NCI-H146 treated with DMSO at 0.1 percent for 48 hours (cell line): ENCODE data around the gene ANKIB1.
A peak's percentile ranks its signal among the peaks of the same experiment; 100 is the strongest.
"Not testable (repeated sequence)": the region's sequence is repeated elsewhere in the genome, so short reads cannot be mapped to it uniquely, and the experiment has no call there.

Source experiments
- DNase-seq: peaks from one replicate; lab custom pipeline; 2025; ENCODE audit not compliant: unreplicated experiment; lab: John Stamatoyannopoulos, UW

The ANKIB1 gene, protein sequence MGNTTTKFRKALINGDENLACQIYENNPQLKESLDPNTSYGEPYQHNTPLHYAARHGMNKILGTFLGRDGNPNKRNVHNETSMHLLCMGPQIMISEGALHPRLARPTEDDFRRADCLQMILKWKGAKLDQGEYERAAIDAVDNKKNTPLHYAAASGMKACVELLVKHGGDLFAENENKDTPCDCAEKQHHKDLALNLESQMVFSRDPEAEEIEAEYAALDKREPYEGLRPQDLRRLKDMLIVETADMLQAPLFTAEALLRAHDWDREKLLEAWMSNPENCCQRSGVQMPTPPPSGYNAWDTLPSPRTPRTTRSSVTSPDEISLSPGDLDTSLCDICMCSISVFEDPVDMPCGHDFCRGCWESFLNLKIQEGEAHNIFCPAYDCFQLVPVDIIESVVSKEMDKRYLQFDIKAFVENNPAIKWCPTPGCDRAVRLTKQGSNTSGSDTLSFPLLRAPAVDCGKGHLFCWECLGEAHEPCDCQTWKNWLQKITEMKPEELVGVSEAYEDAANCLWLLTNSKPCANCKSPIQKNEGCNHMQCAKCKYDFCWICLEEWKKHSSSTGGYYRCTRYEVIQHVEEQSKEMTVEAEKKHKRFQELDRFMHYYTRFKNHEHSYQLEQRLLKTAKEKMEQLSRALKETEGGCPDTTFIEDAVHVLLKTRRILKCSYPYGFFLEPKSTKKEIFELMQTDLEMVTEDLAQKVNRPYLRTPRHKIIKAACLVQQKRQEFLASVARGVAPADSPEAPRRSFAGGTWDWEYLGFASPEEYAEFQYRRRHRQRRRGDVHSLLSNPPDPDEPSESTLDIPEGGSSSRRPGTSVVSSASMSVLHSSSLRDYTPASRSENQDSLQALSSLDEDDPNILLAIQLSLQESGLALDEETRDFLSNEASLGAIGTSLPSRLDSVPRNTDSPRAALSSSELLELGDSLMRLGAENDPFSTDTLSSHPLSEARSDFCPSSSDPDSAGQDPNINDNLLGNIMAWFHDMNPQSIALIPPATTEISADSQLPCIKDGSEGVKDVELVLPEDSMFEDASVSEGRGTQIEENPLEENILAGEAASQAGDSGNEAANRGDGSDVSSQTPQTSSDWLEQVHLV

DNA sequence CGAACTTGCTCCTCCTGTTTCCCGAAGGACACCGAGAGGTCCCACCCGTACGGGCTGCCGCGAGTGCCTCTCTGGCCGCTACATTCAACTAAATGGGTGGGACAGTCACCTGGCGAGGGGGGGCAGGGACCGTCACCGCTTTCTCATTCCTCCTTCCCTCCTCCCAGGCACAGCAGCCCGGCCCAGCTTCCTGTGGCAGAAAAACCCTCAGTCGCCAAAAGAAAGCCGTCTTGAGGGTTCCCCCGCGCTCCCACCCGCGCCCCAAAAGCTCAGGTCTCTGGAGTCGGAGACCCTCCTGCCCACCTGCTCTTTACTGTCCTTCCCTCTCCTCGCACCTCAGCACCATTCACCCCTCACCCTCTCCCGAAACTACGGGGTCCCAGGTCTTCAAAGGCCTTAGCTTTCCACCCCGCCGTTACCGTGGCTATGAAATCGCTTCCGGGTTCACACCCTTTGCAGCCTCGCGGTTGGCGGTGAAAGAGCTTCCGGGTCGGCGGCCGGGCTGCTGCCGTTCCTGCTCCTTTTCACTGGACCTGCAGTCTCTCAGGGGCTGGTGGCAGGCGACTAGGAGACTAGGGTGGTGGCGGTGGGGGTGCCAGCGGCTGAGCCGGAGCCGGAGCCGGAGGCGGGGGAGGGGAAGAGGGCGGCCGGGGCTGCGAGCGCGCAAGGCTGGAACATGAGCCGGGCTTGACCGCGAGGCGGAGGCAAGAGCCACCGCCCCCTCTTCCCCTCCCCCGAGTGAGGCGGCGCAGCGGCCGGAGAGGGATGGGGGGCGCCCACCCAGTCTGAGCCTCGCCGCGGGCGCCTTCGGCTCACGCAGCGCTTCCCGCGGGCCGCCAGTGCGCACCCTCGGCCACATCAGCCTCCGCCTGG is at the start of gene ANKIB1, which contains the start of gene KRIT1:
TSS of gene ANKIB1 (plus strand) at position 488 of the 873 bp plus-strand sequence. CDS start 49,005 bp downstream, outside the sequence.
TSS of gene KRIT1 (minus strand) at position 428 of the 873 bp plus-strand sequence. CDS start 3,779 bp downstream, outside the sequence.
- DNase-seq = peak; percentile 81

DNA sequence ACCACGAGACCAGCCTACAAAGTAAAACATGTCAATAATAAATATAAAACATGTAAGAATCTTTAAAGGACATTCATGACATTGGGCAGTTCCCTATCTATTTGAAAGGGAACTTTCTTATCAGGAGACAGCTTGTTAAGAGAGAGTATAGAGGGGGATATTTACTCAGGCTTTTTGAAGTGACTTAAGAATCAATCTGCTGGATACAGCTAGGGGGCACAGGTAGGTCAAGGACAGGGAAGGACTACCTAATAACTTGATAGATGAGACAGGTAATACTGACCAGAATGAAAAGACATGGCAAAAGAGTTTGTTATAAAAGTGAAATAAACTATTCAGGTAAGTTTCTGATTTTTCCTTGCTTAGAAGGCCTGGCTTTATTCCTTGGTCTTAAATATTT is 45.0 kb upstream of the ANKIB1 start:
- no peak for DNase-seq

DNA sequence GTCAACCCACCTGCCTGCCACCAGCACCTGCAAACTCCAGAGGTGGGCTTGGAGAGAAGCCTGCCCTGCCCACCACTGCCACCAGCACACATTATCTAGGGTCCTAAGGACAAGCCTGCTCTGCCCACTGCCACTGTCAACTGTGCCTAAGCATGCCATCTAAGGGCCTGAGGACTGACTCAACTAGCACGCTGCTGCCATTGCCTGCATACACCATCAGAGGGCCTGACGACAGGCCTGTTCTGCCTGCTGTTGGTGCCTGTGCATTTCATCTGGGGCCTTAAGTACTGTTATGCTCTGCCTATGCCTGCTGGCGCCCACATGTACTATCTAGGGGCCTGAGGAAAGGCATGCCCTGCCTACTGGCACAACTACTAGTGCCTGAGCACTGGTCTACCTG is 39.8 kb upstream of the ANKIB1 start:
- DNase-seq = no peak

DNA sequence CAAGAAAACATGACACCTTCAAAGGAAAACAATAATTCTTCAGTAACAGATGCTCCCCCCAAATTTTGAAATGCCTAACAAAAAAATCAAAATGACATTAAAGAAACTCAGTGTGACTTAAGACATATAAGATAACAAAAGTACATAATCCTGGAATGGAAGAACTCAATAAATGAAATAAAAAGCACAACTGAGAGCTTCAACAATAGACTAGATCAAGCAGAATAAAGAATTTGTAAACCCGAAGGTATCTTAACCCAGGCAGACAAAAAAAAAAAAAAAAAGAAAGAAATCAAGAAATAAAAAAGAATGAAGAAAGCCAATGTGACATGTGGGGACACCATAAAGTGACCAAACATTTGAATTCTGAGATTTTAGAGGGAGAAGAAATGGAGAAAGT is 39.1 kb upstream of the ANKIB1 start:
- no peak for DNase-seq

DNA sequence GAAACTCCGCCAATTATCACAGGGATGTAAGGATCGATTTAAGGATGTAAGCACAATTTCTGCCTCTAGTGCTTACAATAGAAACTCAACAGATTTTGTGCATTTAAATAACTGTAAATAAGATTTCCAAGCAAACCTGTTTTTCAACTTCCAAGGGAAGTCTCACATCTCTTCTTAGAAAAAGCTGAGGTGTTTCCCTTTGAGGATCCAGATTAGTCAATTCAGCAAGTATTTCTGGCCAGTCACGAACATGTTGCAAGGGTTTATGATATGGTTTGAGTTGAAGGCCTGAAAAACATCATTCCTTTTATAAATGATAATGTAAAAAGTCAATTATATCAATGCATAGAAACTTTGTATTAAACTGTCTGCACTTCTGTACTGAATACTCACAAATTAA is 24.0 kb upstream of the ANKIB1 start:
- DNase-seq = no peak

DNA sequence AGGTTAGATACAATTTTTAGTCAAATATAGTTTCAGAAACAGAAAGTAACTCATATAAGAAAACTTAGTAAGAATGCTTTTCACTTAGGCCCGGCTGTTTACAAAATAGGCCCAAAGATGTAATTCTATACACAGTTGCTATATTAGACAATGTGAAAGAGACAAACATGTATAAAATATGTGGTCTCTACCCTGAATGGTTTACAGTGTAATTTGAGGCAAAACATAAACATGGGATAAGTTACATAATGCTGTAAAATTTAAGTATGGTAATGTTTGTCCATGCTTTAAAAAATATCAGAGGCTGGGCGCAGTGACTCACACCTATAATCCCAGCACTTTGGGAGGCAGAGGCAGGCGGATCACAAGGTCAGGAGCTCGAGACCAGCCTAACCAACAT is 18.8 kb upstream of the ANKIB1 start:
- no peak for DNase-seq

DNA sequence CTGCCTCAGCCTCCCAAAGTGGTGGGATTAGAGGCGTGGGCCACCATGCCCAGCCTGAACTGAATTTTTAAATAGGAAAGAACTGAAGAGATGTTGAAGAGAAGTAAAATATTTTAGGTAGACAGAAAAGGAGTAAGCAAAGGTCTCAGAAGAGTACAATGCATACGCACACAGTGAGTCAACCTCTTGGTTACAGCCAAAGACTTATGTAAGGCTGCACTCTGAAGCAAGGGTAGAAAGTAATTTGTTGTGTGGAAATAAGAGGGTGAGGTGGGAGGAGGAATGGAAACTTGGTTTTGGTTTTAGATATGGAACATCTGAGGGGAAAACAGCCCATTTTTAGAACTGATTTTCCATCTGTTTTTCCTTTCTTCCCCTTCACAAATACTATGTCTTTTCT is 17.7 kb upstream of the ANKIB1 start:
- DNase-seq = no peak

DNA sequence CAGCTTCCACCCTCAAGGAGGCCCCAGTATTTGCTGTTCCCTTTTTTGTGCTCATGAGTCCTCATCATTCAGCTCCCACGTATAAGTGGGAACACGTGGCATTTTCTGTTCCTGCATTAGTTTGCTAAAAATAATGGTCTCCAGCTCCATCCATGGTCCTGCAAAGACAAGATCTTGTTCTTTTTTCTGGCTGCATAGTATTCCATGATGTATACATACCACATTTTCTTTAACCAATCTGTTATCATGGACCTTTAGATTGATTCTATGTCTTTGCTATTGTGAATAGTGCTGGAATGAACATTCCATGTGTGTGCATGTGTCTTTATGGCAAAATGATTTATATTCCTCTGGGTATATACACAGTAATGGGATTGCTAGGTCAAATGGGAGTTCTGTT is 17.0 kb upstream of the ANKIB1 start:
- DNase-seq = no peak

DNA sequence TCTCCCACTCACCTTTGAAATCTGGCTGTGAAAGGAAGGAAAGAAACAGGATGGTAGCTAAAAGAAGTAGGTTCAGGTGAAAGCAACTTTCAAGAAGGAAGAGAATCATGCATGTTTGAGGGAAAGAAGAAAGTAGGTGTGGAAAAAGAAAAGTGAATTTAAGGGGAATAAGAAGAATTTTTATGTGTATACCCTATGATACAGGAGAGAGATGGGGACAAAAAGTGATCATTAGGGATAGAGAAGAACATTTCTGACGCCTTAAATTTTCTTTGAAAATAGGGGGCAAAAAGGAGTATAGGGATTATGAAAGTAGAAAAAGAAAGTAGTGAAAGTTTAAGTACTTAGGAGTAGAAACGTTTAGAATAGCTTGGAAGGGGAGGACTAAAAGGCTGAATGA is 15.2 kb upstream of the ANKIB1 start:
- no peak for DNase-seq

DNA sequence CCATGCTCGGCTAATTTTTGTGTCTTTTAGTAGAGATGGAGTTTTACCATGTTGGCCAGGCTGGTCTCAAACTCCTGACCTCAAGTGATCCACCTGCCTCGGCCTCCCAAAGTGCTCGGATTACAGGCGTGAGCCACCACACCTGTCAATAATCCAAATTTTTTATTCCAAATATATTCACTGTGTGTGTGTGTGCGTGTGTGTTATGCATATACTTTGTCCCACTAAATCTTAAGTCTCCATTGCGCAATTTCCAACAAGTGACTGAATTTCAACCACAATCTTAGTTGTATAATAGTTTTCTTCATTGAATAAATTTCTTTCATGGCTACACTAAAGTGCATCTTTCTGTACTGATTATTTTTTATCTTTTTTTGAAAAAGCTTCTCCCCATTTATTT is 2.8 kb upstream of the ANKIB1 start:
- no peak for DNase-seq

DNA sequence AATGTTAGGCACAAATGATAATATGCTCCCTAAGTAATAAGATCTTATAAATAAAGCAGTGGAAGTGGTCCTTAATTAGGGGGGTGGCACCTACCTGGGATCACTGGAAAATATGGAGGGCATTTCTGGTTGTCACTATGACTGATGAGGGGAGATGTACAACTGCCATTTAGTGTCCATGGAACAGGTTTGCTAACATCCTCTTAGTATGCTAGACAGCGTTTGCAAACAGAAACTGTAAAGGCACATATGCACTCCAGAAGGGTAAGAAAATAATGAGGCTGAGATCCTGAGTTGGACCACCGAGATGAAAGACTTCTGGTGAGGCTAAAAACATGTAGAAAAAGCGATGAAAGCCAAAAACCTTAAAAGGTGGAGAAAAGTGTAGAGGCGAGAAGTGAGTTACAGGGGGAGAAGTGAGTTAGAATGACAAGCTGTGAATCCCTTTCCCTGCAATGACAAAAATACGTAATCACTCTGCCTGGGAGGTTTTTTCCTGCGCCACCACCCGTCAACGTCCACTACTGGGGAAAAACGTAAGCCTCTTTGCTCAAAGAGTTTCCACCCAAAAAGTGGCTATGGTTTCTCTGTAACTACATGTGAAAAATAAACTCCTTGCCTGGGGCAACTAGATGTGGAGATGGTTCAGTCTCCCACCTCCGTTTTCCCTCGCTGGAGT is 827 bp upstream of the ANKIB1 start:
- no peak for DNase-seq

DNA sequence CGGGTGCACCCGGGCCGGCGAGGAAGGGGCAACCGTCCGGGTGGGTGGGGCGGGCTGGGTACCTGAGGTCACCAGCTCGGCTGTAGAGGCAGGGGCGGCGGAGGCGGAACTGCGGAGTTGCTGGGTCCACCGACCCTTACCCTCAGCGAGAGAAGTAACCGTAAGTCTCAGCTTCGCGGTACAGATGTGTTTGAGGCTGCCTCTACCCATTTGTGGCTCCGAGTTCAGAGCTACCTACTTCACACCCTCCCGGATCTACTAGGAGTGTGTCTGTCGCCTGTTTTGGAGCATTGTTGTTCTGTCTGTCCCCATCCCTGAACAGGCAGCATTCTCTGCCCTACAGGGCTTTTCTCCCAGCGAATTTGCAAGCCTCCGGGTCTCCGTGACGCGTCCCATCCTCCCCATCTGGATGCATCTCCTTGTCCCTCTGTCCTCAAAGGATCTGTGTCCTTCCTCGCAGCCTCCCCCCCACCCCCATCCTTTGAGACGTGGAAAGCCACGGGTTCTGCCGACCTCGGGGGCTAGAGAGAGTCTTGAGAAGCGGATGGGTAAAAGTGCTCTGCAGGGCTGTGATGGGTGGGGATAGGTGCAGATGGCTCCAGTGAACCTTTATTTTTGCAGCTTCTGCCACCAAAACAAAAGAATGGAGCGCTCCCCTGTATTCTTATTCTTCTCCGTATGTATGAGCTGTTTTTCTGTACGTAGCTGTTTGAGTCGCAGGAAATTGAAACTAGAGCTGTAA is 757 bp downstream of the ANKIB1 start:
- peak; percentile 27 for DNase-seq

DNA sequence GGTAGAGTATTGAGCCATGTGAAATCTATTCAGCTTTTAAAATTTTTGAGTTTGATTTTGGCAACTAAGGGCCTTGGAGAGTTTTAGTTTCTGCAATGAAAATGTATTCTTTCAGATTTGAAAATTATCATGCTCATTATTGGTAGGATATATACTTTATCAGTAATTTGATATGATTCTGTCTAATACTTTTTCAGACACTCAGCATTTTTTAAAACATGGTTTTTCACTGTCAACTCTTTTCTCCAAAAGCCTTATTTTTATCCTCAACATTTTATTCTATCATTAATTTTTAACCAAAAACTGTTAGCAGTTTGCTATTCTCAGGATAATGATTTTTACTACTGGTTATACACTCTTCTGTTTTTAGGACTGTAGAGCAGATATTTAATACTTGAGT is 4.8 kb downstream of the ANKIB1 start:
- no peak for DNase-seq

DNA sequence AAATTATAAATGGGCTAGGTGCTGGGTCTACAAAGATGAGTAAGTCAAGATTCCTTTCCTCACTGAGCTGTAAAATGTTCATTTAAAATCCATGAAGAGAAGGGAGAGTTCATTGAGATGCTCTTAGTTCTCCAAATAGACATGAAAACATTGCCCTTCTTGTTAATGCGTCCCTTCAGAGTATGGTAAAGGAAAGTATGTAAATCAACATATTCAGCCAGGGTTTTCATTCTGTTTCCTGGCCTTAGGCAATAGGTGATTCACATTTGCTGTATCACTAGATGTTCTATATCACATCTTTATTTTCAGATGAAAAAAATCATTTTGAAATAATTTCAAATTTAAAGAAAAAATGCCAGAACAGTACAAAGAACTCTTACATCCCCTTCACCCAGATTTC is 5.4 kb downstream of the ANKIB1 start:
- DNase-seq = no peak

DNA sequence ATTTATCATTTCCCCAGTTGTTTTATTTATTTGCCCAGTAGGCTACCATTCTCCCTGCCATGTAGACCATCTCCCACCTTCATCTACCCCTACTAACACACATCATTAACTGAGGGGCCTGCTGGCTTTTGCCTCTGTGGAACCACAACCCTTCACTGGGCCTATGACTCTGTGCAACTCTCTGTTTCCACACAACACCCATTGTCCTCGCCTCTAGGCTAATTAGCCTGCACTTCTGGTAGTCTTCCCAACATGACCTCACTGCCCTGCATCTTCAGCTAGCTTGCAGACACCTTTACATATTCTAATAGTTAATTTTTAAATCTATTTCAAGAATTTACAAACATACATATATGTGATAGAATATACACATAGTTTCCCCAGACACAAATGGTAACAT is 7.5 kb downstream of the ANKIB1 start:
- DNase-seq = no peak

DNA sequence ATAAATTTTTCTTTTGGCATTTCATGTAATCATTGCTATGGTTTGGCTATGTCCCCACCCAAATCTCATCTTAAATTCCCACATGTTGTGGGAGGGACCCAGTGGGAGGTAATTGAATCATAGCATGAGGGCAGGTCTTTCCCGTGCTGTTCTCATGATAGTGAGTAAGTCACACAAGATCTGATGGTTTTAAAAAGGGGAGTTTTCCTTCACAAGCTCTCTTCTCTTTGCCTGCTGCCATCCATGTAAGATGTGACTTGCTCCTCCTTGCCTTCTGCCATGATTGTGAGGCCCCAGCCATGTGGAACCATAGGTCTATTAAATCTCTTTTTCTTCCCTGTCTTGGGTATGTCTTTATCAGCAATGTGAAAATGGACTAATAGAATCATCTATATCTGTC is 9.0 kb downstream of the ANKIB1 start:
- not testable (repeated sequence) for DNase-seq

DNA sequence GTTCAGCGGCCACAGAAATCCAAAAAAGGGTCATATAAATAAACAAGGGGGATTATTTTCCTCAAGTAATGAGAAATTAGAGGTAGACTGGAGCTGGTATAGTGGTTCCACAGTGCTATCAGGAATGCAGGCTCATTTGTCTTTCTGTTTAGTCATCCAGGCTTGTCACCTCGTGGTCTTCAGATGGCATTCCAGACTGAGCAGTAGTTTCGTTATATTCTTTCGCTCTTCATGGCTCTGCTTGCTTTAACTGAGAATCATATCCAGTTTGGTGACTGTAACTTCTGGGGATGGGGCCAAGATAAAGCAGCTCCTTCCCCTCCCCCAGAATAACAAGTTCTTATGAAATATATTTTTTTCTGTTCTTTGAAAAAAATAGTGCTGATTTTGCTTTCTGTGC is 9.5 kb downstream of the ANKIB1 start:
- no peak for DNase-seq

DNA sequence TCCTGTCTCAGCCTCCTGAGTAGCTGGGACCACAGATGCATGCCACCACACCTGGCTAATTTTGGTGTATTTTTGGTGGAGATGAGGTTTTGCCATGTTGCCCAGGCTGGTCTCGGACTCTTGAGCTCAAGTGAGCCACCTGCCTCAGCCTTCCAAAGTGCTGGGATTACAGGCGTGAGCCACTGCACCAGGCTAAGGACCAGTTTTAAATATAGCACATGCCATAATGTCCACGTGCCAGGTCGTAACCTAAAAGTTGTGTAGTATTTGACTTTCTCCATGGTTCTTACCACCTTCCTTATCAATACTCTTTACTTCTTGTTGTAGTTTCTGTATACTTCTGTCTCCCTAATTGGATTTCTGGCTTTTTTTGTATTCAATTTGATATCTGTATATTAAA is 13.3 kb downstream of the ANKIB1 start:
- no peak for DNase-seq

DNA sequence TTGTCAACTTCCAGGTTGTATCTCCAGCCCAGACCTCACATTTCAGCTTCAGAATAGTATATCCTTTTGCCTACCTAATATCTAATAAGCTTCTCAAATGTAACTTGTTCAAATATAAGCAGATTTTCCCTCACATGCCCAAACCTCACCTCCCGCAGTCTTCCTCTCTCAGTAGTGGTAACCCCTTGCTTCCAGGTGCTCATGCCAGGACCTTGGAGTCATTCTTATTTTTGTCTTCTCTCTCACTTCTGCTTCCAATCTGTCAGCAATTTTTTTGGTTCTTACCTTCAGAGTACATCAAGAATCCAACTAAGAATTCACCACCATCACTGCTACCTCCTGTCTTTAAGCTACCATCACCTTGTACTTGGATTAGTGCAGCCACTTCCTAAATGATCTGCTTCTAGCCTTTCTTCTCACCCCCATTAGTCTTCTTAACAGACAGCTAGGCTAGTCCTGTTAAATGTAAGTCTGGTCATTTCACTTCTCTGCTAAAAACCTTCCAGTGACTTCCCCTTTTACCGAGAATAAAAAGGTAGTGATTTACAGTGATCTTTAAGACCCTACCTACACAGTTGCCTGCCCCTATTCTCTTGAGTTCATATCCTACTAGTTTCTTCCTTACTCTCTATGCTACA is 14.0 kb downstream of the ANKIB1 start:
- DNase-seq = no peak
